K562 (cell line): ENCODE measurements around the gene RHEBL1. TPM values are rescaled to one million over a fixed set of nuclear protein-coding genes. Genes with fewer than 3 reads are reported as not detected.

ENCODE experiments used
- ASH1L ChIP-seq: fragments of 450-650 bp; IDR thresholded peaks from 2 replicates; pipeline ENCODE4 v1.6.1; 2018; ENCODE audit warnings: borderline replicate concordance, mild to moderate bottlenecking, low read depth; ENCODE audit not compliant: partially characterized antibody
- BCL6 ChIP-seq: fragments of 250-450 bp; sonication (Bioruptor Pico); IDR thresholded peaks from 2 replicates; pipeline ENCODE4 v1.4.0; 2020
- FOXA1 ChIP-seq: fragments of 450-650 bp; IDR thresholded peaks from 2 replicates; pipeline ENCODE4 v1.6.1; 2016; ENCODE audit warnings: mild to moderate bottlenecking, borderline replicate concordance
- FOXK2 ChIP-seq, 2 experiments: fragments of 450-650 bp; IDR thresholded peaks in 1 of 2; conservative IDR thresholded peaks in 1 of 2; 2 replicates each; pipeline ENCODE4 v1.6.1; 2016; ENCODE audit warnings: low read depth in 2 of 2, mild to moderate bottlenecking in 1 of 2
- HMG20B ChIP-seq: fragments of 250-450 bp; sonication (Bioruptor Pico); IDR thresholded peaks from 2 replicates; pipeline ENCODE4 v1.5.0; 2021; ENCODE audit warnings: mild to moderate bottlenecking
- MTA3 ChIP-seq: fragments of 450-650 bp; formaldehyde crosslinking; IDR thresholded peaks from 2 replicates; pipeline ENCODE4 v1.6.1; 2017; ENCODE audit warnings: mild to moderate bottlenecking, borderline replicate concordance
- NEUROD1 ChIP-seq: fragments of 150-350 bp; IDR thresholded peaks from 2 replicates; pipeline ENCODE4 v1.6.1; 2014; ENCODE audit warnings: borderline replicate concordance, low read length, low read depth; ENCODE audit not compliant: partially characterized antibody
- NFIX ChIP-seq: fragments of 250-450 bp; sonication (Bioruptor Pico); IDR thresholded peaks from 2 replicates; pipeline ENCODE4 v1.4.0; 2020; ENCODE audit warnings: low read depth, mild to moderate bottlenecking, moderate library complexity
- SMARCB1 ChIP-seq: IDR thresholded peaks from 2 replicates; pipeline ENCODE4 v1.6.1; 2011; ENCODE audit warnings: improper control_type of control experiment, low read depth; ENCODE audit not compliant: insufficient read length
- TAF7 ChIP-seq: fragments of 450-650 bp; IDR thresholded peaks from 2 replicates; pipeline ENCODE4 v1.6.1; 2016; ENCODE audit warnings: missing genetic modification characterization, missing compliant biosample characterization
- ZNF778 ChIP-seq: fragments of 450-650 bp; formaldehyde crosslinking; IDR thresholded peaks from 2 replicates; pipeline ENCODE4 v1.4.0; 2020; ENCODE audit warnings: mild to moderate bottlenecking, moderate library complexity
- polyA plus RNA-seq, 8 experiments: library from polyadenylated mRNA; depleted of rRNA in 4 of 8; stranded (reverse) in 5 of 8; unstranded in 3 of 8; fragments of >200 nt; fragmentation: Nextera tagmentation in 2 of 8; fragmentation: Illumina TruSeq in 1 of 8; extraction: Ambion mirVana in 2 of 8; extraction: Trizol in 1 of 8; gene quantifications; 2 replicates each; pipeline versions ENCODE4 v1.2.1 to v1.2.3, GENCODE V29; 2011 to 2014; ENCODE audit warnings: inconsistent platforms in 1 of 8, missing spikeins in 1 of 8
- total RNA-seq, 7 experiments: library from RNA; depleted of rRNA in 6 of 7; stranded (reverse); fragments of >200 nt in 6 of 7; fragmentation: Illumina TruSeq in 2 of 7; extraction: Trizol in 2 of 7; gene quantifications; 2 replicates each; pipeline versions ENCODE4 v1.2.1 to v1.2.3, GENCODE V29; 2011 to 2021; ENCODE audit warnings: low replicate concordance in 1 of 7
- TF ChIP-seq, protein P1 (sequence below): fragments of 450-650 bp; IDR thresholded peaks from 2 replicates; pipeline ENCODE4 v1.6.1; 2016; ENCODE audit warnings: mild to moderate bottlenecking, moderate library complexity
- TF ChIP-seq, protein P2 (sequence below): fragments of 200-400 bp; formaldehyde crosslinking; IDR thresholded peaks from 2 replicates; pipeline ENCODE4 v1.6.1; 2017; ENCODE audit warnings: mild to moderate bottlenecking, low read depth, low read length, moderate library complexity

Gene RHEBL1
- total and polyA plus RNA-seq, 9 of the 15 experiments (the other 6 are each of a cell fraction or from before 2014, with no cell fraction given): 4.3 to 36.1 (median 8.2) TPM

GRCh38 chr12:49060237-49061156 lies 9.3 kb downstream of the RHEBL1 start, which contains the start of gene KMT2D (continued):
- TF ChIP-seq, protein P1, sequence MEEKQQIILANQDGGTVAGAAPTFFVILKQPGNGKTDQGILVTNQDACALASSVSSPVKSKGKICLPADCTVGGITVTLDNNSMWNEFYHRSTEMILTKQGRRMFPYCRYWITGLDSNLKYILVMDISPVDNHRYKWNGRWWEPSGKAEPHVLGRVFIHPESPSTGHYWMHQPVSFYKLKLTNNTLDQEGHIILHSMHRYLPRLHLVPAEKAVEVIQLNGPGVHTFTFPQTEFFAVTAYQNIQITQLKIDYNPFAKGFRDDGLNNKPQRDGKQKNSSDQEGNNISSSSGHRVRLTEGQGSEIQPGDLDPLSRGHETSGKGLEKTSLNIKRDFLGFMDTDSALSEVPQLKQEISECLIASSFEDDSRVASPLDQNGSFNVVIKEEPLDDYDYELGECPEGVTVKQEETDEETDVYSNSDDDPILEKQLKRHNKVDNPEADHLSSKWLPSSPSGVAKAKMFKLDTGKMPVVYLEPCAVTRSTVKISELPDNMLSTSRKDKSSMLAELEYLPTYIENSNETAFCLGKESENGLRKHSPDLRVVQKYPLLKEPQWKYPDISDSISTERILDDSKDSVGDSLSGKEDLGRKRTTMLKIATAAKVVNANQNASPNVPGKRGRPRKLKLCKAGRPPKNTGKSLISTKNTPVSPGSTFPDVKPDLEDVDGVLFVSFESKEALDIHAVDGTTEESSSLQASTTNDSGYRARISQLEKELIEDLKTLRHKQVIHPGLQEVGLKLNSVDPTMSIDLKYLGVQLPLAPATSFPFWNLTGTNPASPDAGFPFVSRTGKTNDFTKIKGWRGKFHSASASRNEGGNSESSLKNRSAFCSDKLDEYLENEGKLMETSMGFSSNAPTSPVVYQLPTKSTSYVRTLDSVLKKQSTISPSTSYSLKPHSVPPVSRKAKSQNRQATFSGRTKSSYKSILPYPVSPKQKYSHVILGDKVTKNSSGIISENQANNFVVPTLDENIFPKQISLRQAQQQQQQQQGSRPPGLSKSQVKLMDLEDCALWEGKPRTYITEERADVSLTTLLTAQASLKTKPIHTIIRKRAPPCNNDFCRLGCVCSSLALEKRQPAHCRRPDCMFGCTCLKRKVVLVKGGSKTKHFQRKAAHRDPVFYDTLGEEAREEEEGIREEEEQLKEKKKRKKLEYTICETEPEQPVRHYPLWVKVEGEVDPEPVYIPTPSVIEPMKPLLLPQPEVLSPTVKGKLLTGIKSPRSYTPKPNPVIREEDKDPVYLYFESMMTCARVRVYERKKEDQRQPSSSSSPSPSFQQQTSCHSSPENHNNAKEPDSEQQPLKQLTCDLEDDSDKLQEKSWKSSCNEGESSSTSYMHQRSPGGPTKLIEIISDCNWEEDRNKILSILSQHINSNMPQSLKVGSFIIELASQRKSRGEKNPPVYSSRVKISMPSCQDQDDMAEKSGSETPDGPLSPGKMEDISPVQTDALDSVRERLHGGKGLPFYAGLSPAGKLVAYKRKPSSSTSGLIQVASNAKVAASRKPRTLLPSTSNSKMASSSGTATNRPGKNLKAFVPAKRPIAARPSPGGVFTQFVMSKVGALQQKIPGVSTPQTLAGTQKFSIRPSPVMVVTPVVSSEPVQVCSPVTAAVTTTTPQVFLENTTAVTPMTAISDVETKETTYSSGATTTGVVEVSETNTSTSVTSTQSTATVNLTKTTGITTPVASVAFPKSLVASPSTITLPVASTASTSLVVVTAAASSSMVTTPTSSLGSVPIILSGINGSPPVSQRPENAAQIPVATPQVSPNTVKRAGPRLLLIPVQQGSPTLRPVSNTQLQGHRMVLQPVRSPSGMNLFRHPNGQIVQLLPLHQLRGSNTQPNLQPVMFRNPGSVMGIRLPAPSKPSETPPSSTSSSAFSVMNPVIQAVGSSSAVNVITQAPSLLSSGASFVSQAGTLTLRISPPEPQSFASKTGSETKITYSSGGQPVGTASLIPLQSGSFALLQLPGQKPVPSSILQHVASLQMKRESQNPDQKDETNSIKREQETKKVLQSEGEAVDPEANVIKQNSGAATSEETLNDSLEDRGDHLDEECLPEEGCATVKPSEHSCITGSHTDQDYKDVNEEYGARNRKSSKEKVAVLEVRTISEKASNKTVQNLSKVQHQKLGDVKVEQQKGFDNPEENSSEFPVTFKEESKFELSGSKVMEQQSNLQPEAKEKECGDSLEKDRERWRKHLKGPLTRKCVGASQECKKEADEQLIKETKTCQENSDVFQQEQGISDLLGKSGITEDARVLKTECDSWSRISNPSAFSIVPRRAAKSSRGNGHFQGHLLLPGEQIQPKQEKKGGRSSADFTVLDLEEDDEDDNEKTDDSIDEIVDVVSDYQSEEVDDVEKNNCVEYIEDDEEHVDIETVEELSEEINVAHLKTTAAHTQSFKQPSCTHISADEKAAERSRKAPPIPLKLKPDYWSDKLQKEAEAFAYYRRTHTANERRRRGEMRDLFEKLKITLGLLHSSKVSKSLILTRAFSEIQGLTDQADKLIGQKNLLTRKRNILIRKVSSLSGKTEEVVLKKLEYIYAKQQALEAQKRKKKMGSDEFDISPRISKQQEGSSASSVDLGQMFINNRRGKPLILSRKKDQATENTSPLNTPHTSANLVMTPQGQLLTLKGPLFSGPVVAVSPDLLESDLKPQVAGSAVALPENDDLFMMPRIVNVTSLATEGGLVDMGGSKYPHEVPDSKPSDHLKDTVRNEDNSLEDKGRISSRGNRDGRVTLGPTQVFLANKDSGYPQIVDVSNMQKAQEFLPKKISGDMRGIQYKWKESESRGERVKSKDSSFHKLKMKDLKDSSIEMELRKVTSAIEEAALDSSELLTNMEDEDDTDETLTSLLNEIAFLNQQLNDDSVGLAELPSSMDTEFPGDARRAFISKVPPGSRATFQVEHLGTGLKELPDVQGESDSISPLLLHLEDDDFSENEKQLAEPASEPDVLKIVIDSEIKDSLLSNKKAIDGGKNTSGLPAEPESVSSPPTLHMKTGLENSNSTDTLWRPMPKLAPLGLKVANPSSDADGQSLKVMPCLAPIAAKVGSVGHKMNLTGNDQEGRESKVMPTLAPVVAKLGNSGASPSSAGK: peak; percentile 76
- peak in 1 of 2 experiments; percentile 46; a peak in 2 of 4 replicates for TF ChIP-seq FOXK2 (conservative IDR thresholded peaks at IDR 0.05 in 1 of 2, IDR thresholded peaks at IDR 0.05 in 1 of 2; ENCODE audit: low read depth in 2 of 2)
- peak; percentile 94 for TF ChIP-seq MTA3
- no peak; the same call in 1 of the 2 replicates for TF ChIP-seq HMG20B (CRISPR knock-in tag)
- TF ChIP-seq NEUROD1: peak; percentile 78
- TF ChIP-seq, protein P2, sequence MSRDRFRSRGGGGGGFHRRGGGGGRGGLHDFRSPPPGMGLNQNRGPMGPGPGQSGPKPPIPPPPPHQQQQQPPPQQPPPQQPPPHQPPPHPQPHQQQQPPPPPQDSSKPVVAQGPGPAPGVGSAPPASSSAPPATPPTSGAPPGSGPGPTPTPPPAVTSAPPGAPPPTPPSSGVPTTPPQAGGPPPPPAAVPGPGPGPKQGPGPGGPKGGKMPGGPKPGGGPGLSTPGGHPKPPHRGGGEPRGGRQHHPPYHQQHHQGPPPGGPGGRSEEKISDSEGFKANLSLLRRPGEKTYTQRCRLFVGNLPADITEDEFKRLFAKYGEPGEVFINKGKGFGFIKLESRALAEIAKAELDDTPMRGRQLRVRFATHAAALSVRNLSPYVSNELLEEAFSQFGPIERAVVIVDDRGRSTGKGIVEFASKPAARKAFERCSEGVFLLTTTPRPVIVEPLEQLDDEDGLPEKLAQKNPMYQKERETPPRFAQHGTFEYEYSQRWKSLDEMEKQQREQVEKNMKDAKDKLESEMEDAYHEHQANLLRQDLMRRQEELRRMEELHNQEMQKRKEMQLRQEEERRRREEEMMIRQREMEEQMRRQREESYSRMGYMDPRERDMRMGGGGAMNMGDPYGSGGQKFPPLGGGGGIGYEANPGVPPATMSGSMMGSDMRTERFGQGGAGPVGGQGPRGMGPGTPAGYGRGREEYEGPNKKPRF: no peak
- peak; percentile 84 for TF ChIP-seq TAF7
- no peak for TF ChIP-seq FOXA1
- TF ChIP-seq SMARCB1: no peak
- no peak for TF ChIP-seq BCL6 (CRISPR knock-in tag)
- no peak for TF ChIP-seq NFIX (CRISPR knock-in tag)
- TF ChIP-seq ASH1L: no peak
- TF ChIP-seq ZNF778 (CRISPR knock-in tag): no peak
